Heart left ventricle (tissue), 16 donors: ENCODE measurements around the gene DAPK3. TPM values are rescaled to one million over a fixed set of nuclear protein-coding genes. Genes with fewer than 3 reads are reported as not detected.
A peak's percentile ranks its signal among the peaks of the same experiment; 100 is the strongest.

Experiments
- ATAC-seq, 4 donors: fragments of 200-7000 bp; cut with Tn5 transposase; one replicate each; pipeline ENCODE4 v1.9.1; 2020 to 2022; ENCODE audit warnings: moderate library complexity in 4 of 4, mild to moderate bottlenecking in 3 of 4, moderate number of reproducible peaks in 1 of 4
- DNase-seq, 5 donors: peaks; one replicate each; pipeline ENCODE4 v3.0.0-alpha.2; 2020
- H3K27ac ChIP-seq, 12 donors: fragments of 200-600 bp; sonication (generic) in 4 of 12; one replicate each; pipeline versions ENCODE4 v1.5.0 to v1.8.0; 2016 to 2022; ENCODE audit warnings: mild to moderate bottlenecking in 2 of 12
- H3K27me3 ChIP-seq, 9 donors: fragments of 200-600 bp; sonication (generic) in 2 of 9; one replicate each; pipeline versions ENCODE4 v1.5.1 to v1.8.0; 2016 to 2022; ENCODE audit warnings: mild to moderate bottlenecking in 3 of 9
- H3K36me3 ChIP-seq, 9 donors: fragments of 200-600 bp; sonication (generic) in 2 of 9; one replicate each; pipeline versions ENCODE4 v1.5.0 to v1.8.0; 2018 to 2022; ENCODE audit warnings: mild to moderate bottlenecking in 2 of 9
- H3K4me1 ChIP-seq, 12 donors: fragments of 200-600 bp; sonication (generic) in 4 of 12; one replicate each; pipeline versions ENCODE4 v1.5.0 to v1.8.0; 2016 to 2022; ENCODE audit warnings: mild to moderate bottlenecking in 3 of 12
- H3K4me3 ChIP-seq, 12 donors: fragments of 200-600 bp; sonication (generic) in 4 of 12; one replicate each; pipeline versions ENCODE4 v1.5.0 to v1.8.0; 2017 to 2022; ENCODE audit warnings: mild to moderate bottlenecking in 9 of 12, moderate library complexity in 4 of 12
- H3K9me3 ChIP-seq, 12 donors: fragments of 200-600 bp; sonication (generic) in 4 of 12; one replicate each; pipeline versions ENCODE4 v1.5.0 to v1.8.0; 2016 to 2022; ENCODE audit warnings: mild to moderate bottlenecking in 1 of 12
- CTCF ChIP-seq, 12 donors: fragments of 200-600 bp; sonication (generic) in 4 of 12; IDR thresholded peaks; one replicate each; pipeline versions ENCODE4 v1.5.0 to v1.8.0; 2018 to 2022; ENCODE audit warnings: antibody characterized with exemption in 12 of 12, mild to moderate bottlenecking in 5 of 12
- POLR2A ChIP-seq, 2 donors: fragments of 450-650 bp; IDR thresholded peaks; one replicate each; pipeline ENCODE4 v1.6.1; 2017; ENCODE audit warnings: antibody characterized with exemption in 2 of 2, mild to moderate bottlenecking in 2 of 2, moderate library complexity in 2 of 2
- WGBS, 4 donors: extraction: QIAGEN DNeasy Blood & Tissue Kit in 2 of 4; methylation state at CpG; one replicate each; pipeline versions ENCODE4 v1.1.5 to v1.1.7; 2013 to 2018; 5-methylcytosine and 5-hydroxymethylcytosine counted together
- intact Hi-C, 10 donors: fragments of 100-400 bp; cut with DNase I; formaldehyde crosslinking; loops; one replicate each; pipeline versions ENCODE4 v1.11.1 to v1.14.2; 2022
- polyA plus RNA-seq, 2 donors: library from polyadenylated mRNA; stranded (reverse); fragments of 200-250 nt; gene quantifications; one replicate each; pipeline ENCODE4 v1.2.3, GENCODE V29; 2013
- total RNA-seq, 9 donors: library from RNA; depleted of rRNA in 2 of 9; stranded (reverse); fragments of >200 nt in 2 of 9; fragmentation: NEBNext Ultra II Directional in 3 of 9; extraction: Animal tissue kit (Norgen Biotek cat#: 25700) in 3 of 9; gene quantifications; one replicate each; pipeline versions ENCODE4 v1.1.0 to v1.2.4, GENCODE V29; 2016 to 2023
- donor health status: ischemic (EF 13 %, LVEDD 7.1; RV severe dilation, severe dysfunction).
- donor health status: healthy with polysubstance abuse.
- donor health status: DM: no; HTN: yes; CAD: no.
- donor health status: DM: no; HTN: no; CAD: no.
- donor health status: ischemic (EF 25% LVEDD 6.9; RV normal size, moderate dysfunction).
- donor health status: ischemic (EF 25% LVEDD 5.7; RV mildly dilated, moderate dysfunction).
- donor health status: healthy.
- donor health status: DM: yes; HTN: yes; CAD: no.
- donor health status: ischemic (EF 35%, LVEDD 5.7; RV mildly dilated, moderate dysfunction).
- donor health status: nonischemic (EF 11% LVEDD 7.7; RV severe dilation, severe dysfunction).
- donor health status: DM: yes; HTN: yes; CAD: no.
- donor health status: PGD.
- donor health status: ischemic (EF 29% LVEDD 5.4; RV normal size, mild dysfunction).
- donor health status: nonischemic (EF 23%, LVEDD 6.1; RV moderate dilation, normal function).

The DAPK3 gene
- total and polyA plus RNA-seq, 11 donors: 70.6 to 252 (median 124) TPM

- intact Hi-C loops: loop anchor here in 6 of 10 donors (5.0 to 10.0 kb wide), 5 partner anchors 34 to 107 kb away; partner anchors contain the start of gene MAP2K2 (in 1 of the 6)
- 89 to 91% (median 91%) methylated on average over 14 to 22 of the region's 22 CpGs for WGBS, 4 donors
- Histone ChIP-seq H3K27ac (peak overlapping the region in 1 of 12 donors; percentile 53), H3K36me3 (peaks cover 0 to 48% (median 23%) of the 10 kb centered on the region in 9 donors), H3K9me3 (peaks cover 0 to 13% (median 0%) of the 10 kb centered on the region in 12 donors), H3K4me1 (peaks cover 0 to 56% (median 23%) of the 10 kb centered on the region in 12 donors), H3K4me3 (no peak overlapping the region), H3K27me3 (no peaks in the 10 kb centered on the region)
- TF ChIP-seq CTCF (IDR thresholded peaks at IDR 0.05): no peak
- no peak for TF ChIP-seq POLR2A (IDR thresholded peaks at IDR 0.05)
- DNase-seq (no peak), ATAC-seq (no peak)
Measured at GRCh38 chr19:4018140-4018613, 47.3 kb upstream of the DAPK3 start.

- Histone ChIP-seq H3K9me3 (peaks cover 0 to 9% (median 0%) of the 10 kb centered on the region in 12 donors), H3K4me1 (peaks cover 0 to 63% (median 22%) of the 10 kb centered on the region in 12 donors), H3K4me3 (no peak overlapping the region), H3K27ac (peak overlapping the region in 4 of 12 donors; percentile 70 to 85 (median 81)), H3K36me3 (peaks cover 0 to 54% (median 24%) of the 10 kb centered on the region in 9 donors), H3K27me3 (no peaks in the 10 kb centered on the region)
- WGBS, 4 donors: 93 to 94% (median 93%) methylated on average over 8 to 15 of the region's 15 CpGs
- TF ChIP-seq POLR2A (IDR thresholded peaks at IDR 0.05) (no peak), CTCF (IDR thresholded peaks at IDR 0.05) (no peak)
- intact Hi-C loops: loop anchor here in 6 of 10 donors (5.0 to 10.0 kb wide), 5 partner anchors 35 to 108 kb away; partner anchors contain the start of gene MAP2K2 (in 1 of the 6)
- no peak for ATAC-seq
- no peak for DNase-seq
Measured at GRCh38 chr19:4016903-4017638, 46.2 kb upstream of the DAPK3 start.

- Histone ChIP-seq H3K4me3 (no peak overlapping the region), H3K4me1 (peaks cover 0 to 65% (median 22%) of the 10 kb centered on the region in 12 donors), H3K27ac (peak overlapping the region in 9 of 12 donors; percentile 64 to 85 (median 80)), H3K9me3 (peaks cover 0 to 3% (median 0%) of the 10 kb centered on the region in 12 donors), H3K36me3 (peaks cover 0 to 51% (median 21%) of the 10 kb centered on the region in 9 donors), H3K27me3 (no peaks in the 10 kb centered on the region)
- DNase-seq (no peak), ATAC-seq (no peak)
- WGBS, 4 donors: 83 to 88% (median 88%) methylated on average over 10 to 12 of the region's 12 CpGs
- no peak for TF ChIP-seq CTCF (IDR thresholded peaks at IDR 0.05)
- TF ChIP-seq POLR2A (IDR thresholded peaks at IDR 0.05): no peak
- intact Hi-C loops: loop anchor here in 6 of 10 donors (5.0 to 10.0 kb wide), 5 partner anchors 36 to 108 kb away; partner anchors contain the start of gene MAP2K2 (in 1 of the 6)
Measured at GRCh38 chr19:4016486-4016885, 45.6 kb upstream of the DAPK3 start.
